ENCODE data around the gene PDIA2. TPM values are rescaled to one million over a fixed set of nuclear protein-coding genes. Genes with fewer than 3 reads are reported as not detected.

PDIA2 gene
- total RNA-seq, 1 donor from 2014 or later = 1.6 TPM

DNA sequence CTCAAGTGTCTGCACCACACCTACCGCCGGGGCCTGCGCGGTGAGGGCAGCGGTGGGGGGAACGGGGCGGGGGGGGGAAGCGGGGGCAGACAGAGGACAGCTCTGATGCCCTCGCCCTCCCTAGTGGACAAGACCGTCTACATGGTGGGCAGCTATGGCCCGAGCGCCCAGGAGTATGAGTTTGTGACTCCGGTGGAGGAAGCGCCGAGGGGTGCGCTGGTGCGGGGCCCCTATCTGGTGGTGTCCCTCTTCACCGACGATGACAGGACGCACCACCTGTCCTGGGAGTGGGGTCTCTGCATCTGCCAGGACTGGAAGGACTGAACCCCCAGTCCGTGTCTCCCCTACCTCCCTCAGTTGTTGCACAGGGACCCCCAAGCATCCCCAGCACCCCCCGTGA, 473 bp upstream of the PDIA2 start:
- Mint-ChIP-seq H3K4me3 (ENCODE audit: unreplicated experiment) (no peak overlapping the region), H3K9me3 (ENCODE audit: low read depth) (no peaks in the 10 kb centered on the region), H3K36me3 (ENCODE audit: low read depth) (peaks cover 5% of the 10 kb centered on the region), H3K4me1 (ENCODE audit: low read depth) (no peaks in the 10 kb centered on the region), H3K27ac (ENCODE audit: unreplicated experiment) (no peak overlapping the region), H3K27me3 (ENCODE audit: low read depth) (no peaks in the 10 kb centered on the region)
- no peak for DNase-seq (ENCODE audit: low spot score)
- no peak for TF ChIP-seq CTCF (IDR thresholded peaks at IDR 0.05)

- Mint-ChIP-seq H3K9me3 (ENCODE audit: low read depth) (no peaks in the 10 kb centered on the region), H3K4me3 (ENCODE audit: unreplicated experiment) (no peak overlapping the region), H3K27ac (ENCODE audit: unreplicated experiment) (no peak overlapping the region), H3K4me1 (ENCODE audit: low read depth) (no peaks in the 10 kb centered on the region), H3K36me3 (ENCODE audit: low read depth) (peaks cover 9% of the 10 kb centered on the region), H3K27me3 (ENCODE audit: low read depth) (no peaks in the 10 kb centered on the region)
- DNase-seq (ENCODE audit: low spot score) = no peak
- no peak for TF ChIP-seq CTCF (IDR thresholded peaks at IDR 0.05)
These were observed 1.5 kb downstream of the PDIA2 start for GRCh38 chr16:284204-285120.

- H3K9me3 Mint-ChIP-seq (ENCODE audit: low read depth) = no peaks in the 10 kb centered on the region
- peaks cover 9% of the 10 kb centered on the region for H3K36me3 Mint-ChIP-seq (ENCODE audit: low read depth)
- no peak for DNase-seq (ENCODE audit: low spot score)
- H3K4me3 Mint-ChIP-seq (ENCODE audit: unreplicated experiment) = no peak overlapping the region
- no peak for TF ChIP-seq CTCF (IDR thresholded peaks at IDR 0.05)
- no peak overlapping the region for H3K27ac Mint-ChIP-seq (ENCODE audit: unreplicated experiment)
- no peaks in the 10 kb centered on the region for H3K4me1 Mint-ChIP-seq (ENCODE audit: low read depth)
- H3K27me3 Mint-ChIP-seq (ENCODE audit: low read depth) = no peaks in the 10 kb centered on the region
These were observed 2.4 kb downstream of the PDIA2 start for GRCh38 chr16:285146-286055.

GRCh38 chr16:286491-287297, 3.7 kb downstream of the PDIA2 start:
- no peaks in the 10 kb centered on the region for H3K27me3 Mint-ChIP-seq (ENCODE audit: low read depth)
- no peak overlapping the region for H3K4me3 Mint-ChIP-seq (ENCODE audit: unreplicated experiment)
- TF ChIP-seq CTCF (IDR thresholded peaks at IDR 0.05) = no peak
- no peaks in the 10 kb centered on the region for H3K9me3 Mint-ChIP-seq (ENCODE audit: low read depth)
- peaks cover 10% of the 10 kb centered on the region for H3K36me3 Mint-ChIP-seq (ENCODE audit: low read depth)
- H3K4me1 Mint-ChIP-seq (ENCODE audit: low read depth) = no peaks in the 10 kb centered on the region
- no peak for DNase-seq (ENCODE audit: low spot score)
- H3K27ac Mint-ChIP-seq (ENCODE audit: unreplicated experiment) = no peak overlapping the region
